SIG-M5 (cell line): Measurements from ENCODE around the gene CACNA1B.

ENCODE experiments used
- DNase-seq: peaks from one replicate; lab custom pipeline; 2025; lab: John Stamatoyannopoulos, UW

CACNA1B gene

GRCh38 chr9:137920753-137921152 lies 43.2 kb downstream of the CACNA1B start:
- no peak for DNase-seq

- DNase-seq, result no peak
Measured at GRCh38 chr9:137924169-137924568, 46.6 kb downstream of the CACNA1B start.

- DNase-seq, result no peak
Measured at GRCh38 chr9:137924761-137925369, 47.3 kb downstream of the CACNA1B start.

GRCh38 chr9:137943655-137944054 lies 66.1 kb downstream of the CACNA1B start:
- no peak for DNase-seq

- no peak for DNase-seq
Measured at GRCh38 chr9:137945581-137945980, 68.0 kb downstream of the CACNA1B start.

DNA sequence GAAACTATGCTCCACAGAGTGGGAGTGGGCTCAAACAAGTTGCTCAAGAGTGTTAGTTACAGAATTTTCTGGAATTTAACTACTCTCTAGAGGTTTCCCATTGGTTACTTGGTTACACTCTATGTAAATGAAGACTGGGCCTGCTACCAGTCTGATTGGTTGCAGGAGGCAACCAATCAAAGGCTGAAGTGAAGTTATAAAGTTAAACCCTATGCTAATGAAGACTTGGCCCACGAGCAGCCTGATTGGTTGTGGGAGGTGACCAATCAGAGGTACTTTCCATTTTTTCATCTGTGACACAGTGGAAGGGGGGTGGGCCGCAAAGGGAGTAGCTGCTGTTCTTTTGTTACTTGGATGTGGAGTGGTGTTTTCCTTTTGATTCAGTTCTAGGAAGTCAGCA lies 69.4 kb downstream of the CACNA1B start:
- no peak for DNase-seq

DNA sequence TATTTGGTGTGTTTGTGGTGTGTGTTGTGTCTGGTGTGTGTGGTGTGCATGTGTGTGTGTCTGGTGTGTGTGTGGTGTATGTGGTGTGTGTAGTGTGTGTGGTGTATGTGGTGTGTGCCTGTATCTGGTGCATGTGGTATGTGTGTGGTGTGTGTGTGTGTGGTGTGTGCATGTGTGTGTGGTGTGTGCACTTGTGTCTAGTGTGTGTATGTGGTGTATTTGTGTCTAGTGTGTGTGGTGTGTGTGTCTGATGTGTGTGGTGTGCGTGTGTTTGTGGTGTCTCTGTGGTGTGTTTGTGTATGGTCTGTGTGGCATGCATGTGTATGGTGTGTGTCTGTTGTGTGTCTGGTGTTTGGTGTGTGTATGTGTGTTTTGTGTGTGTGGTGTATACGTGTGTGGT lies 71.1 kb downstream of the CACNA1B start:
- no peak for DNase-seq

GRCh38 chr9:137949260-137949659 lies 71.7 kb downstream of the CACNA1B start:
- no peak for DNase-seq

DNA sequence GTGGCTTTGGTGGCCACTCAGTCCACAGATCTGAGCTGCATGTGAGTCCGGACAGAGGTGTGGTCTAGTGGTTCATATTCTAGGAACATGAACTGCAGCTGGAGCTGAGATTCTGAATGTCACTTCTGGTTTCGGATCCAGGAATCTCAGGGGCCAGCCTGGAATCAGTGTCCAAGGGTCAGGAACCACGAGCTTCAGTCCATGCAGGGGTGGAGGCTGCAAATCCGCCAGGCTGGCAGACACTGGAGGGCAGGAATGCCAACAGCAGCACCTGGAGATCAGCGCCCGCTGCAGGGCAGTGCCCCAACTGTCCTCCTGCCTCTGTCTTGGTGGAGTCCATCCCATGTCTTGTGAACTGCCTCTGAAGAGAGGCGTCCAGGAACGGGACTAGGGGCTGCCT lies 73.5 kb downstream of the CACNA1B start:
- DNase-seq, result no peak

DNA sequence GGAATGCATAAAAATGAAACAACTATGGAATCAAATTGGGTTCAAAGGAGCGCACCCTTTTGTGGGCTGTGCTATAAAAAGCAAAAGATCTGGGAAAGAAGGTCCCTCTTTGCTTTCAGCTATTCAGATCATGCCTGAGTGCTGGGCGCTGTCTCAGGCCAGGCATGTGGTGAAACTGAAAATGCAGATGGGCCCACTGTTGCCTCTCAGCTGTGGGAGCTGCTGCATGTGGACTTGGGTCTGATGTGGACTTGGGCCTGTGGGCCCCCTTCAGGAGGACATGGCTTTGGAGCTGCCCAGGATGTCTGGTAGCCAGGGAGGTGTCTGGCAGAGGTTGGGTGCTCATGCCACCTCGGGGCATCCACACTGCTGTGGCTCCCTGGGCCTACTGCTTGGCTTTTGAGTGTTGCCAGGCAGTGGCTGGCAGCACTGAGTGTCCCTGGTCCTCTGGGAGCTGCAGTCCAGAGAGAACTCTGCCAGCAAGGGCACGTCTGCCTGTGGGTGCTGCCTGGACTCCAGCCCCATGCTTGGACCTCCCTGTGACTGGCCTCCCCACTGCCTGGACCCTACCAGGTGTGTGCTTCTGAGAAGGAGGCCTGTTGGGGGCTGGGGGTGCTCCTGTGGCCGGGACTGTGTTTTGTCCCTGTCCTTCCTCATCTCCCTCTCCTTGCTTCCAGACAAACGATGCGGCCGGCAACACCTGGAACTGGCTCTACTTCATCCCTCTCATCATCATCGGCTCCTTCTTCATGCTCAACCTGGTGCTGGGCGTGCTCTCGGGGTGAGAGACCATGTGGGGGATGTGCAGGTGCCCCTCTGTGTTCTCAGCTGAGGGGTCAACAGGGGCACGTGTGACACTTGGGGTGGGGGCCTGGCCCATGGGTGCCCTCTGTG lies 74.3 kb downstream of the CACNA1B start:
- DNase-seq, result no peak

GRCh38 chr9:137952976-137953666 lies 75.5 kb downstream of the CACNA1B start:
- DNase-seq, result no peak

DNA sequence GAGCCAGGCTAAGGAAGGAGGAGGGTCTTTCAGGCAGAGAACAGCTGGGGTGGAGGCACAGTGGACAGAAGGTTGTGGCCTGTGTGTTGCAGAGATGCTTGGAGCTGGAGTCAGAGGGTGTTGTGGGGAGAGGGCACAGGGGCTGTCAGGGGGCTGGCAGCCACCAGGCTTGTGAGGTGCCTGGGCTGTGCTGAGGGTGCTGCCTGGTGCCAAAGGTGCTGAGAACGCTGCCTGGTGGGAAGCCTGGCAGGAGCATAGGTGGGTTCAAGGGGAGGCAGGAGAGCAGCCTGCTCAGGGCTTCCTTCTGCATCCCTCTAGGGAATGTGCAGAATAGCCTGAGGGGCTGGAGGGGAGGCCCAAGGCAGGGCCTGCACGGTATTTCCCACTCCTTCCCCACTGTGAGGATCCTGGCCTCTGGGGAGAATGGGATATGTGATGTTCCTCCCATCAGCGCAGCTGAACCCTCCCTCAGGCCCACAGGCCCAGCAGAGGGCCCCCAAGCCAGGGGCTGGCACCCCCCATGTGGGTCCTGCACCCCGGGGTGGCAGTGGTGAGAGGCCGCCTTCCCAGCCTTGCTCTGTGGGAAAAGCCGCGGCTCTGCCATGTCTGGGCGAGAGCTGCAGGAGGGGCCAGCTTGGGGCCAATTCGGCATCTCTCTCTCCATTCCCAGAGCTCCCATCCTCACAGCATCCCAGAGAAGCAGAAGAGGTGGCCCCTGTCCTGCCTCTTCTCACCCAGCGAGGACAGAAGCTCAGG lies 76.3 kb downstream of the CACNA1B start:
- no peak for DNase-seq

DNA sequence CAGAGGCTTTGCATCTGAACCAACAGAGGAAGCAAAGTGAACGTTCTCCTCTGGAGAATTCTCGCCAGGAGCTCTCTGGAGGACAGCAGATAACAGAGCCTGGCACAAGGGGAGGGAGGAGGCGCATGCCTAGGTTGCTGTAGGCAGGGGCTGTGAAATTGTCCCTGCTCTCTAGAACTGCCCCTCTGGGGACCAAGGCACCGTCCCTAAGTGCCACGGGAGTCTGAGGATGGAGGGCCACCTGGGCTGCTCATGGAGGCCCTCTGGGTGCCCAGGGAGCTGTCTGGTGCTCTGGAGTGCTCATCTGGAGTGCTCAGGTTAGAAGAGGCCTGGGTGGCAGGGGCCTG lies 77.6 kb downstream of the CACNA1B start:
- no peak for DNase-seq

DNA sequence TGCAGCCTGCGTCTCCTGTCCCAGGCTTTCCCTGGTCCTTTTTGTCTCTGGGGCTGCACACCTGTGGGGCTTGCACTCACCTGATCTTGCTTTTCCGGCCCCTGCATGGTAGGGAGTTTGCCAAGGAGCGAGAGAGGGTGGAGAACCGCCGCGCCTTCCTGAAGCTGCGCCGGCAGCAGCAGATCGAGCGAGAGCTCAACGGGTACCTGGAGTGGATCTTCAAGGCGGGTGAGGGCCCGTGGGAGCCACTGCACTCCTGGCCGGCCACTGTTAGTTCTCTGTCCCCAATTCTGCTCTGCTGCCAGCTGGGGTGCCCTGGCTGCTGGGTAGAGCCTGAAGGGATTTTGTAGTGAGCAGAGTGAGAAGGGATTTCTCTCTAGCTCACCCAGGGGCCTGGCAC lies 78.0 kb downstream of the CACNA1B start:
- DNase-seq, result no peak

DNA sequence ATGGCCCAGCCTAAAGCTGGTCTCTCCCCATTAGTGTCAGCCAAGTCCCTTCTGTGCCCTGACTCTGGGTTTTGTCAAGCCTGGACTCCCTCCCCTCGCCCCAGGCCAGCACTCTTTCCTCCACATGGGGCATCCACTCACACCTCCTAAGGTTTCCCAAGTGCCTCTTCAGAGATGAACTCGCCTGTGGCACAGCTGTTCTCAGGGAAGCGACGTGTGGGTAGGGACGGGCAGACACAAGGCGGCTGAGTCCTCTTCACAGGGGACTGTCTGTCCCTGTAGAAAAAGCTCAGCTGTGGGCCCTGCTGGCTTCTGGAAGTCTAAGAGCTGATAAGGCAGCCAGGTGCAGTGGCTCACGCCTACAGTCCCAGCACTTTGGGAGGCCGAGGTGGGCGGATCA lies 78.5 kb downstream of the CACNA1B start:
- no peak for DNase-seq

GRCh38 chr9:137956688-137957385 lies 79.3 kb downstream of the CACNA1B start:
- DNase-seq, result no peak

DNA sequence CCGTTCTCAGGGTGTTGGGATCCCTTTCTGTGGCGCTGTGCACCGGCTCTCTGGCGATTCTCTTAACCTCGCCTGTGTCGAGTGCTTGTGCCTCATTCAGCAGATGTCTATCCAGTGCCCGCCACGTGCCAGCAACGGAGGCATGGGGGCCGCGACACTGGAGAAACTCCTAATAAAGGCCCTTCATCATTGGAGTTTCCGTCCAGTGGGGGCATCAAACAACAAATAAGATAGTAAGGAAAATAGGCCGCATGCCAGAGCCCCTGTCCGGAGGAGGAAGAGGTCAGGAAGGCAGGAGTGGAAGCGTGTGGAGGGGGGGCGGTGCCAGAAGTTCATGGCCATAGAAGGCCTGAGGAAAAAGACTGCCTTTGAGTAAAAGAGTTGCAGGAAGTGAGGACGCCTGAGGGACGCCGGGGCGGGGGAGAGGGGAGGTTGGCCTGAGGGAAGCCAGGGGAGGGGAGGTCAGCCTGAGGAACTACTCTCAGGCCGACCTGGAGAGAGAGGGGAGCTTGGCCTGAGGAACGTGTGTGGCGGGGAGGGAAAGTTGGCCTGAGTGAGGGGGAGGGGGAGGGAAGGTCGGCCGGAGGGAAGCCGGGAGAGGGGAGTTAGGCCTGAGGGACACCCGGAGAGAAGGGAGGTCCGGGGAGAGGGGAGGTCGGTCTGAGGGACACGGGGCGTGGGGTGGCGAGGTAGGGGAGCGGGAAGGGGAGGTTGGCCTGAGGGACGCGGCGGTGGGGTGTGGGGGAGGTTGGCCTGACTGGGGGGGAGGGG lies 82.2 kb downstream of the CACNA1B start:
- no peak for DNase-seq

GRCh38 chr9:137960496-137960895 lies 82.9 kb downstream of the CACNA1B start:
- DNase-seq, result no peak

DNA sequence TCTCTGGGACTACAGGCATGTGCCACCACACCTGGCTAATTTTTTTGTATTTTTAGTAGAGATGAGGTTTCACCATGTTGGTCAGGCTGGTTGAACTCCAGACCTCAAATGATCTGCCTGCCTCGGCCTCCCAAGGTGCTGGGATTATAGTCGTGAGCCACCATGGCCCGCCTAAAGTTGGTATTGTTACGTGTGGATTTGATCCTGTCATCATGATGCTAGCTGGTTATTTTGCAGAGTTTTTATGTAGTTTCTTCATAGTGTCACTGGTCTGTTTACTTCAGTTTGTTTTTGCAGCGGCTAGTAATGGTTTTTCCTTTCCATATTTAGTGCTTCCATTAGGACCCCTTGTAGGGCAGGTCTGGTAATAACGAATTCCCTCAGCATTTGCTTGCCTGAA lies 85.9 kb downstream of the CACNA1B start:
- no peak for DNase-seq

DNA sequence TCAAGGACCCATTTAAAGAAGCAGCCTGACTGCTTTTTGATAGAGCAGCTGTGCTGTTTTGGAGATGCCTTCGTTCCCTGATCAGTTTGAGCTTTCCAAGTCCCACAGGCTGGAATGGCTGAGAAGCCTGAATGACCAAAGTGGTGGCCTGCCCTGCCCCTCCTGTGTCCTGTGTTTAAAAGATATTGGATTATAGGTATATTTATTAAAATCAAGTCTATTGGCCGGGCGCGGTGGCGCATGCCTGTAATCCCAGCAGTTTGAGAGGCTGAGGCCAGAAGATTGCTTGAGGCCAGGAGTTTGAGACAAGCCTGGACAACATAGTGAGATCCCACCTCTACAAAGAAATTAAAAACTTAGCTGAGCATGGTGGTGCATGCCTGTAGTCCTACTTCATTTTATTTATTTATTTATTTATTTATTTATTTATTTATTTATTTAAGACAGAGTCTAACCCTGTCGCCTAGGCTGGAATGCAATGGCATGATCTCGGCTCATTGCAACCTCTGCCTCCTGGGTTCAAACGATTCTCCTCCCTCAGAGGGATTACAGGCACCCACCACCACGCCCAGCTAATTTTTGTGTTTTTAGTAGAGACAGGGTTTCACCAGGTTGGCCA lies 87.7 kb downstream of the CACNA1B start:
- DNase-seq, result no peak
